ENCODE data around the gene TREX2.
A peak's percentile ranks its signal among the peaks of the same experiment; 100 is the strongest.

DNA sequence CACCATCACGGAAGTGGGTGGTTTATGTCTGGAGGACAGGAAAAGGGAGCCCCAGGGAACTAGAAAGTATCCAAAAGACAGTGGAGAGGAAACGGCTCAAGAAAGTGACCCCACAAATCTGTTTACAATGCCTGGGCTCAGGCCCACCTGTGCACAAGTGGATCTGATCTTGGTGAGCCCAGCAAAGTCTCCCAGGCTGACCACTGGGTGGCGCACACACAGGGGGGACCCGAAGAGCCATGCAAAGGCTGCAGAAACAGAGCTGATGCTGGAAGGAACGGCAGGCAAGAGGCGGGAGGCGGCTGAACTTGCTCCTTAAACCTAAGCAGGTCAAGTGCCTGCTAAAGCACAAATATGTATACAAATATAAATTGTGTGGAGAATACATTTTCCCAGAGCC is 15.0 kb upstream of the TREX2 start:
- TF ChIP-seq, protein P1, sequence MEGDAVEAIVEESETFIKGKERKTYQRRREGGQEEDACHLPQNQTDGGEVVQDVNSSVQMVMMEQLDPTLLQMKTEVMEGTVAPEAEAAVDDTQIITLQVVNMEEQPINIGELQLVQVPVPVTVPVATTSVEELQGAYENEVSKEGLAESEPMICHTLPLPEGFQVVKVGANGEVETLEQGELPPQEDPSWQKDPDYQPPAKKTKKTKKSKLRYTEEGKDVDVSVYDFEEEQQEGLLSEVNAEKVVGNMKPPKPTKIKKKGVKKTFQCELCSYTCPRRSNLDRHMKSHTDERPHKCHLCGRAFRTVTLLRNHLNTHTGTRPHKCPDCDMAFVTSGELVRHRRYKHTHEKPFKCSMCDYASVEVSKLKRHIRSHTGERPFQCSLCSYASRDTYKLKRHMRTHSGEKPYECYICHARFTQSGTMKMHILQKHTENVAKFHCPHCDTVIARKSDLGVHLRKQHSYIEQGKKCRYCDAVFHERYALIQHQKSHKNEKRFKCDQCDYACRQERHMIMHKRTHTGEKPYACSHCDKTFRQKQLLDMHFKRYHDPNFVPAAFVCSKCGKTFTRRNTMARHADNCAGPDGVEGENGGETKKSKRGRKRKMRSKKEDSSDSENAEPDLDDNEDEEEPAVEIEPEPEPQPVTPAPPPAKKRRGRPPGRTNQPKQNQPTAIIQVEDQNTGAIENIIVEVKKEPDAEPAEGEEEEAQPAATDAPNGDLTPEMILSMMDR (conservative IDR thresholded peaks at IDR 0.05; ENCODE audit: low read length): peak; percentile 79
- TF ChIP-seq EZH2phosphoT487 (IDR thresholded peaks at IDR 0.05; ENCODE audit: borderline replicate concordance, low read depth, low read length): no peak

All from OCI-LY7 (cell line).